Panc1 (cell line): Measurements from ENCODE around the gene ARMC8.

Experiments used
- POLR2AphosphoS5 ChIP-seq: IDR thresholded peaks from 2 replicates; pipeline ENCODE4 v1.6.1; 2012; ENCODE audit warnings: mild to moderate bottlenecking, low read depth, low read length, moderate library complexity
- SIN3A ChIP-seq: IDR thresholded peaks from 2 replicates; pipeline ENCODE4 v1.6.1; 2012; ENCODE audit warnings: low read depth, mild to moderate bottlenecking, low read length, moderate library complexity, borderline replicate concordance; ENCODE audit not compliant: insufficient read depth
- TF ChIP-seq, protein P1 (sequence below): fragments of 450-650 bp; IDR thresholded peaks from 2 replicates; pipeline ENCODE4 v1.5.1; 2017; ENCODE audit warnings: mild to moderate bottlenecking
- TF ChIP-seq, protein P2 (sequence below), 2 experiments: IDR thresholded peaks; 2 replicates each; pipeline ENCODE4 v1.6.1; 2011 to 2012; ENCODE audit warnings: low read depth in 2 of 2, control low read depth in 1 of 2, low read length in 1 of 2, mild to moderate bottlenecking in 1 of 2, moderate library complexity in 1 of 2; ENCODE audit not compliant: insufficient read depth in 1 of 2

DNA sequence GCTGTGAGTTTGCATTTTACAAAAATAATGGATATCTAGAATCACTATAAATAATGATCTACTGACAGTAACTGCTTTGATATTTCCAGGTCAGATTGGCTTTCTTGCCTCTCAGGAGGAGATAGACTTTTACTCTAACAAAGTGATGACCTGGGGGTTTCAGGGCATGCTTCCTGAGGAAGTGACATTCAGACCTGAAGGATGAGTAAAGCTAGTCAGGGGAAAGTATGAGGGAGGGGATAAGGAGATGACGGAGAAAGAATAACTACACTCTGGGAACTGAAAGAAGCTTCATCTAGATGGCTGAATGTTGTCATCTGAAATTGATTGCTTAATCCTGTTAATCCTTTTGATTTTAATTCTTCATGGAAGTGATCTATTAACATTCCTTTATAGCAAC is 32.2 kb downstream of the ARMC8 start:
- TF ChIP-seq, protein P1, sequence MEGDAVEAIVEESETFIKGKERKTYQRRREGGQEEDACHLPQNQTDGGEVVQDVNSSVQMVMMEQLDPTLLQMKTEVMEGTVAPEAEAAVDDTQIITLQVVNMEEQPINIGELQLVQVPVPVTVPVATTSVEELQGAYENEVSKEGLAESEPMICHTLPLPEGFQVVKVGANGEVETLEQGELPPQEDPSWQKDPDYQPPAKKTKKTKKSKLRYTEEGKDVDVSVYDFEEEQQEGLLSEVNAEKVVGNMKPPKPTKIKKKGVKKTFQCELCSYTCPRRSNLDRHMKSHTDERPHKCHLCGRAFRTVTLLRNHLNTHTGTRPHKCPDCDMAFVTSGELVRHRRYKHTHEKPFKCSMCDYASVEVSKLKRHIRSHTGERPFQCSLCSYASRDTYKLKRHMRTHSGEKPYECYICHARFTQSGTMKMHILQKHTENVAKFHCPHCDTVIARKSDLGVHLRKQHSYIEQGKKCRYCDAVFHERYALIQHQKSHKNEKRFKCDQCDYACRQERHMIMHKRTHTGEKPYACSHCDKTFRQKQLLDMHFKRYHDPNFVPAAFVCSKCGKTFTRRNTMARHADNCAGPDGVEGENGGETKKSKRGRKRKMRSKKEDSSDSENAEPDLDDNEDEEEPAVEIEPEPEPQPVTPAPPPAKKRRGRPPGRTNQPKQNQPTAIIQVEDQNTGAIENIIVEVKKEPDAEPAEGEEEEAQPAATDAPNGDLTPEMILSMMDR: no peak
- TF ChIP-seq POLR2AphosphoS5 (no peak), SIN3A (no peak)
- TF ChIP-seq, protein P2, sequence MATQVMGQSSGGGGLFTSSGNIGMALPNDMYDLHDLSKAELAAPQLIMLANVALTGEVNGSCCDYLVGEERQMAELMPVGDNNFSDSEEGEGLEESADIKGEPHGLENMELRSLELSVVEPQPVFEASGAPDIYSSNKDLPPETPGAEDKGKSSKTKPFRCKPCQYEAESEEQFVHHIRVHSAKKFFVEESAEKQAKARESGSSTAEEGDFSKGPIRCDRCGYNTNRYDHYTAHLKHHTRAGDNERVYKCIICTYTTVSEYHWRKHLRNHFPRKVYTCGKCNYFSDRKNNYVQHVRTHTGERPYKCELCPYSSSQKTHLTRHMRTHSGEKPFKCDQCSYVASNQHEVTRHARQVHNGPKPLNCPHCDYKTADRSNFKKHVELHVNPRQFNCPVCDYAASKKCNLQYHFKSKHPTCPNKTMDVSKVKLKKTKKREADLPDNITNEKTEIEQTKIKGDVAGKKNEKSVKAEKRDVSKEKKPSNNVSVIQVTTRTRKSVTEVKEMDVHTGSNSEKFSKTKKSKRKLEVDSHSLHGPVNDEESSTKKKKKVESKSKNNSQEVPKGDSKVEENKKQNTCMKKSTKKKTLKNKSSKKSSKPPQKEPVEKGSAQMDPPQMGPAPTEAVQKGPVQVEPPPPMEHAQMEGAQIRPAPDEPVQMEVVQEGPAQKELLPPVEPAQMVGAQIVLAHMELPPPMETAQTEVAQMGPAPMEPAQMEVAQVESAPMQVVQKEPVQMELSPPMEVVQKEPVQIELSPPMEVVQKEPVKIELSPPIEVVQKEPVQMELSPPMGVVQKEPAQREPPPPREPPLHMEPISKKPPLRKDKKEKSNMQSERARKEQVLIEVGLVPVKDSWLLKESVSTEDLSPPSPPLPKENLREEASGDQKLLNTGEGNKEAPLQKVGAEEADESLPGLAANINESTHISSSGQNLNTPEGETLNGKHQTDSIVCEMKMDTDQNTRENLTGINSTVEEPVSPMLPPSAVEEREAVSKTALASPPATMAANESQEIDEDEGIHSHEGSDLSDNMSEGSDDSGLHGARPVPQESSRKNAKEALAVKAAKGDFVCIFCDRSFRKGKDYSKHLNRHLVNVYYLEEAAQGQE (IDR thresholded peaks at IDR 0.05; ENCODE audit: insufficient read depth in 1 of 2, low read depth in 2 of 2, low read length in 1 of 2): no peak
